Loucy (cell line): ENCODE data around the gene PTMS.

Experiments
- EZH2phosphoT487 ChIP-seq: fragments of 200-600 bp; IDR thresholded peaks from 2 replicates; pipeline ENCODE4 v1.6.1; 2018; ENCODE audit warnings: antibody characterized with exemption, mild to moderate bottlenecking, moderate library complexity, borderline replicate concordance
- TF ChIP-seq, protein P1 (sequence below): fragments of 200-600 bp; sonication (generic); conservative IDR thresholded peaks from 2 replicates; pipeline ENCODE4 v1.5.1; 2014; ENCODE audit warnings: mild to moderate bottlenecking, antibody characterized with exemption, low read length

DNA sequence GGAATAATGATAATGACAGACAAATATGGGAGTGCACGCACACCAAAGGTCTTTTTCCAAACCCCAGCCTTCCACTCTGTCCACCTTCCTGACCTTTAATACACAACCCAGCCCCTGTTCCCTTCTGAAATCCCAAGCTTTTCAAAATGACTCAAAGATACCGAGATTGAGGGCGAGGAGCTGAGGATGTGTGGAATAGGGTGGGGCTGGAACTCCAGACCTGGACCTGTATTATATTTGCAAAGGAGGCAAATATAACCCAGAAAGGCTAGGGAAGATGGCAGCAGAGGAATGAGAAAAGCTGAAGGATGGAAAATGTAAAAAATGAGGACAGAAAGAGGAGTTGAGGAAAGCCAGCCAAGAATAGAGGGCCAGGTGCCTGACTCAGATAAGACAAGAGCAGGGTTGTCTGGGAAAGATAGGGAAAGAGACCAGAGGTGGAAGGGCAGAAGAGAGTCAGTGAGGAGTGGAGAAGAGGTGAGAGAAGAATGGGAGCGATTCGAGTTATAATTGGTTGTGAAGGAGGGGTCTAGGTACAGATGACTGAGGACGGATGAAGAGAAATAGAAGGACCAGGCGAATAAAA lies 1.0 kb upstream of the PTMS start:
- TF ChIP-seq, protein P1, sequence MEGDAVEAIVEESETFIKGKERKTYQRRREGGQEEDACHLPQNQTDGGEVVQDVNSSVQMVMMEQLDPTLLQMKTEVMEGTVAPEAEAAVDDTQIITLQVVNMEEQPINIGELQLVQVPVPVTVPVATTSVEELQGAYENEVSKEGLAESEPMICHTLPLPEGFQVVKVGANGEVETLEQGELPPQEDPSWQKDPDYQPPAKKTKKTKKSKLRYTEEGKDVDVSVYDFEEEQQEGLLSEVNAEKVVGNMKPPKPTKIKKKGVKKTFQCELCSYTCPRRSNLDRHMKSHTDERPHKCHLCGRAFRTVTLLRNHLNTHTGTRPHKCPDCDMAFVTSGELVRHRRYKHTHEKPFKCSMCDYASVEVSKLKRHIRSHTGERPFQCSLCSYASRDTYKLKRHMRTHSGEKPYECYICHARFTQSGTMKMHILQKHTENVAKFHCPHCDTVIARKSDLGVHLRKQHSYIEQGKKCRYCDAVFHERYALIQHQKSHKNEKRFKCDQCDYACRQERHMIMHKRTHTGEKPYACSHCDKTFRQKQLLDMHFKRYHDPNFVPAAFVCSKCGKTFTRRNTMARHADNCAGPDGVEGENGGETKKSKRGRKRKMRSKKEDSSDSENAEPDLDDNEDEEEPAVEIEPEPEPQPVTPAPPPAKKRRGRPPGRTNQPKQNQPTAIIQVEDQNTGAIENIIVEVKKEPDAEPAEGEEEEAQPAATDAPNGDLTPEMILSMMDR: no peak
- no peak for TF ChIP-seq EZH2phosphoT487
